IMR-90 (cell line): Measurements from ENCODE around the gene ATP10D. TPM values are rescaled to one million over a fixed set of nuclear protein-coding genes. Genes with fewer than 3 reads are reported as not detected.

Experiments used
- ATAC-seq: fragments of 200-7000 bp; cut with Tn5 transposase; 2 replicates; pipeline ENCODE4 v1.9.1; 2020; ENCODE audit warnings: low read depth, mild to moderate bottlenecking, moderate library complexity
- BruUV-seq: library from RNA; stranded (reverse); fragments of 400-500 nt; replicated peaks from 2 replicates; lab custom pipeline; 2021; lab: Mats Ljungman, UMichigan
- CTCF ChIA-PET: fragments of 300-600 bp; formaldehyde crosslinking; extraction: SDS; loops from one replicate; lab custom pipeline; 2021; ENCODE audit warnings: antibody characterized with exemption; lab: Yijun Ruan, JAX
- POLR2A ChIA-PET: fragments of 300-600 bp; sonication (Branson Sonifier 250); formaldehyde crosslinking; loops from one replicate; lab custom pipeline; 2022; ENCODE audit warnings: antibody characterized with exemption; ENCODE audit not compliant: unreplicated experiment; lab: Charles Lee
- DNase-seq: peaks from one replicate; pipeline ENCODE4 v3.0.0; 2013
- H2AFZ ChIP-seq: replicated peaks from 2 replicates; pipeline ENCODE3; 2013; ENCODE audit warnings: low read length, mild to moderate bottlenecking; ENCODE audit not compliant: poor library complexity
- H2AK5ac ChIP-seq: 2 replicates; pipeline ENCODE4 v1.6.1; 2013; ENCODE audit warnings: low read depth, low read length, inconsistent platforms
- H2AK9ac ChIP-seq: replicated peaks from 2 replicates; pipeline ENCODE3; 2013; ENCODE audit warnings: mild to moderate bottlenecking, low read depth, low read length, moderate library complexity; ENCODE audit not compliant: poor library complexity
- H2BK120ac ChIP-seq: 2 replicates; pipeline ENCODE4 v1.6.1; 2013; ENCODE audit warnings: low read depth, low read length, inconsistent platforms
- H2BK15ac ChIP-seq: 3 replicates; pipeline ENCODE4 v1.6.1; 2013; ENCODE audit warnings: low read depth, low read length, inconsistent platforms
- H2BK20ac ChIP-seq: 2 replicates; pipeline ENCODE4 v1.6.1; 2013; ENCODE audit warnings: low read depth, mild to moderate bottlenecking, inconsistent platforms, low read length, moderate library complexity
- H2BK5ac ChIP-seq: 2 replicates; pipeline ENCODE4 v1.6.1; 2013; ENCODE audit warnings: mild to moderate bottlenecking, low read depth, low read length, inconsistent platforms; ENCODE audit not compliant: poor library complexity, severe bottlenecking
- H3K14ac ChIP-seq: replicated peaks from 2 replicates; pipeline ENCODE4 v1.6.1; 2013; ENCODE audit warnings: low read depth, low read length, inconsistent platforms
- H3K18ac ChIP-seq: 2 replicates; pipeline ENCODE4 v1.6.1; 2013; ENCODE audit warnings: low read depth, low read length, control low read depth
- H3K23ac ChIP-seq: 2 replicates; pipeline ENCODE4 v1.6.1; 2013; ENCODE audit warnings: low read depth, low read length, inconsistent platforms
- H3K27ac ChIP-seq: 2 replicates; pipeline ENCODE4 v1.5.1; 2013; ENCODE audit warnings: mild to moderate bottlenecking, control low read depth, low read length; ENCODE audit not compliant: insufficient read depth
- H3K27me3 ChIP-seq: 2 replicates; pipeline ENCODE4 v1.6.1; 2013; ENCODE audit warnings: low read length; ENCODE audit not compliant: control insufficient read depth, insufficient read depth
- H3K36me3 ChIP-seq: 2 replicates; pipeline ENCODE4 v1.6.1; 2013; ENCODE audit warnings: low read length, mixed read lengths; ENCODE audit not compliant: control insufficient read depth, insufficient read depth
- H3K4ac ChIP-seq: 2 replicates; pipeline ENCODE4 v1.6.1; 2013; ENCODE audit warnings: low read depth, low read length, inconsistent platforms
- H3K4me1 ChIP-seq: 2 replicates; pipeline ENCODE4 v1.6.1; 2013; ENCODE audit warnings: low read length, mixed read lengths; ENCODE audit not compliant: control insufficient read depth, insufficient read depth
- H3K4me2 ChIP-seq: 2 replicates; pipeline ENCODE4 v1.6.1; 2013; ENCODE audit warnings: low read depth, mild to moderate bottlenecking, control low read depth, low read length, moderate library complexity
- H3K4me3 ChIP-seq: 2 replicates; pipeline ENCODE4 v1.5.1; 2013; ENCODE audit warnings: low read depth, mild to moderate bottlenecking, control low read depth, low read length, moderate library complexity; ENCODE audit not compliant: insufficient read depth
- H3K56ac ChIP-seq: 2 replicates; pipeline ENCODE4 v1.6.1; 2013; ENCODE audit warnings: low read length, inconsistent platforms; ENCODE audit not compliant: insufficient read depth; ENCODE audit errors: extremely low read depth
- H3K79me1 ChIP-seq, 2 experiments: 2 replicates each; pipeline ENCODE4 v1.6.1; 2013; ENCODE audit warnings: low read length in 2 of 2, inconsistent platforms in 1 of 2, low read depth in 1 of 2
- H3K9ac ChIP-seq: 2 replicates; pipeline ENCODE4 v1.6.1; 2013; ENCODE audit warnings: low read depth, low read length, control low read depth
- H3K9me1 ChIP-seq: 2 replicates; pipeline ENCODE4 v1.6.1; 2013; ENCODE audit warnings: low read length, inconsistent platforms; ENCODE audit not compliant: insufficient read depth
- H3K9me3 ChIP-seq: 2 replicates; pipeline ENCODE4 v1.6.1; 2013; ENCODE audit warnings: low read length; ENCODE audit not compliant: control insufficient read depth, insufficient read depth
- H4K20me1 ChIP-seq: 2 replicates; pipeline ENCODE4 v1.6.1; 2013; ENCODE audit warnings: low read length, inconsistent platforms; ENCODE audit not compliant: insufficient read depth
- H4K5ac ChIP-seq: 2 replicates; pipeline ENCODE4 v1.6.1; 2013; ENCODE audit warnings: mild to moderate bottlenecking, low read depth, low read length, control low read depth
- H4K8ac ChIP-seq, 2 experiments: 2 replicates each; pipeline ENCODE4 v1.6.1; 2013; ENCODE audit warnings: low read depth in 2 of 2, low read length in 2 of 2, control low read depth in 1 of 2, inconsistent platforms in 1 of 2
- H4K91ac ChIP-seq: 2 replicates; pipeline ENCODE4 v1.6.1; 2013; ENCODE audit warnings: low read depth, low read length, inconsistent platforms; ENCODE audit not compliant: insufficient read depth
- BHLHE40 ChIP-seq: fragments of 150-350 bp; IDR thresholded peaks from 2 replicates; pipeline ENCODE4 v1.6.1; 2016; ENCODE audit warnings: mild to moderate bottlenecking, low read depth, low read length
- CHD1 ChIP-seq: IDR thresholded peaks from 2 replicates; pipeline ENCODE4 v1.6.1; 2012; ENCODE audit warnings: low read depth, low read length, improper control_type of control experiment
- ELK1 ChIP-seq: fragments of 150-350 bp; IDR thresholded peaks from 2 replicates; pipeline ENCODE4 v1.6.1; 2016; ENCODE audit warnings: low read depth, mild to moderate bottlenecking, low read length, moderate library complexity, borderline replicate concordance
- FOS ChIP-seq: fragments of 150-350 bp; IDR thresholded peaks from 2 replicates; pipeline ENCODE4 v1.6.1; 2016; ENCODE audit warnings: low read depth, low read length
- MAFK ChIP-seq: IDR thresholded peaks from 2 replicates; pipeline ENCODE4 v1.6.1; 2012; ENCODE audit warnings: low read depth, low read length, improper control_type of control experiment
- MAZ ChIP-seq: IDR thresholded peaks from 2 replicates; pipeline ENCODE4 v1.6.1; 2012; ENCODE audit warnings: low read depth, mild to moderate bottlenecking, low read length, improper control_type of control experiment, moderate library complexity, borderline replicate concordance
- MXI1 ChIP-seq: IDR thresholded peaks from 2 replicates; pipeline ENCODE4 v1.6.1; 2012; ENCODE audit warnings: low read depth, mild to moderate bottlenecking, low read length, moderate library complexity, borderline replicate concordance
- NFE2L2 ChIP-seq: fragments of 150-350 bp; IDR thresholded peaks from 2 replicates; pipeline ENCODE4 v1.6.1; 2016; ENCODE audit warnings: low read depth, mild to moderate bottlenecking, low read length
- POLR2A ChIP-seq: IDR thresholded peaks from 2 replicates; pipeline ENCODE4 v1.6.1; 2012; ENCODE audit warnings: mild to moderate bottlenecking, low read depth, low read length
- RCOR1 ChIP-seq: IDR thresholded peaks from 2 replicates; pipeline ENCODE4 v1.6.1; 2012; ENCODE audit warnings: mild to moderate bottlenecking, low read length, improper control_type of control experiment; ENCODE audit not compliant: insufficient replicate concordance
- RFX5 ChIP-seq: IDR thresholded peaks from 2 replicates; pipeline ENCODE4 v1.8.0; 2012; ENCODE audit warnings: low read depth, mild to moderate bottlenecking, low read length, moderate library complexity
- SMC3 ChIP-seq: fragments of 150-350 bp; IDR thresholded peaks from 2 replicates; pipeline ENCODE4 v1.6.1; 2016; ENCODE audit warnings: low read depth, mild to moderate bottlenecking, antibody characterized with exemption, low read length, moderate library complexity
- USF2 ChIP-seq: fragments of 150-350 bp; IDR thresholded peaks from 2 replicates; pipeline ENCODE4 v1.6.1; 2017; ENCODE audit warnings: mild to moderate bottlenecking, antibody characterized with exemption, low read length, low read depth
- WGBS, 2 experiments: methylation state at CpG; one replicate each; pipeline versions ENCODE4 v1.1.5 to v1.1.7; 2013; ENCODE audit warnings: missing lambda C conversion rate in 2 of 2; ENCODE audit not compliant: insufficient read length in 1 of 2; ENCODE audit errors: extremely low coverage in 2 of 2; 5-methylcytosine and 5-hydroxymethylcytosine counted together
- dilution Hi-C: fragments of 300-500 bp; cut with HindIII; formaldehyde crosslinking; loops from one replicate; pipeline ENCODE4 v1.14.3; 2018; ENCODE audit warnings: low sequenced_read_pairs; ENCODE audit not compliant: unreplicated experiment
- in situ Hi-C: fragments of 300-500 bp; cut with MboI; formaldehyde crosslinking; loops from 3 replicates; pipeline ENCODE4 v1.14.3; 2019; ENCODE audit warnings: low sequenced_read_pairs, inconsistent platforms, mixed read lengths
- intact Hi-C: fragments of 100-400 bp; cut with micrococcal nuclease; formaldehyde crosslinking; loops from 2 replicates; pipeline ENCODE4 v1.10.0; 2022
- polyA plus RNA-seq, 3 experiments: library from polyadenylated mRNA; depleted of rRNA; stranded (reverse); fragments of >200 nt; gene quantifications; 2 replicates each; pipeline ENCODE4 v1.2.3, GENCODE V29; 2012; ENCODE audit warnings: low replicate concordance in 1 of 3
- total RNA-seq: library from RNA; depleted of rRNA; stranded (reverse); fragments of >200 nt; gene quantifications from 2 replicates; pipeline ENCODE4 v1.2.3, GENCODE V29; 2012

The ATP10D gene
- total and polyA plus RNA-seq, 2 of the 4 experiments (the other 2 are of a cell fraction) = 28.9 to 135 TPM

DNA sequence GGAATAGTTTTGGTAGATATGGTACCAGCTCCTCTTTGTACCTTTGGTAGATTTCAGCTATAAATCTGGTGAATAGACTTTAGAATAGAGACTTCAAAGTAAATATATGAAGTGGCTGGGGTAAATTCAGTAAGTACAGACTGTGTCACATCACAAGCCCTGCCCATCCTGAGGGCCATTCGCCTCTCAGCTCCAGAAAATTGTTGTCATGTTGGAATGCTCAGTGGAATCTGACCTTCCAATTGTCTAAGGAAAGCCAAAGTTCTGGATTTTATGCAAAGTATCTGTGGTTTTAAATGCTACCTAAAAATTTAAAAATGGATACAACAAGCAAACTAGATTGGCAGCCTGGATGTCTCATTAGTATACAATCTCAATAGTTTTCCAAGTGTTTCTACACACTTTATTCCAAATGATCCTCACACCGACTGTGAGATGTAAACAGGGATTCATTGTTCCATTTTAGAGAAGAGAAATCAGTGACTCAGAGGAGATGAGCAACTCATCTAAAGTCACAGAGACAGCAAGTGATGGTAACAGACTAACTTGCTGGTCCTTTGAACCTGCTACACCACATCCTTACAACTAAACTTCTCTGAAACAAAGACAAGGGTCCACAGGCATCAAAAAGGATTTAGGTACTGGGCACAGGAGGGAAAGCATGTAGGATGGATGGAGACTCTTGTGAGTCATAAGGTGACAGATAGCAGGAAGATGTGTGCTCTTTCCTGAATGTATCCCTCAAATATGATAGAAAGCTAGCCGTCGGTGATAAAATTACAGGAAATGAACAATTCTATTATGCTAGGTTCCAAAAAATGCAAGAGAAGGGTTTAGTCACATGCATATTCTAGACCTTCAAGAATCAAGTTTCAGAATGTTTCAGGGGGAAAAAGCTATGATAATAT lies 127.3 kb downstream of the ATP10D start:
- peak overlapping the region in 1 of 2 experiments; percentile 18; a peak in 2 of 4 replicates for H4K8ac ChIP-seq
- no peaks in the 10 kb centered on the region for H3K36me3 ChIP-seq
- 0 out of 2 replicates have a peak overlapping the region, but pooled peaks have one; percentile 4 for H2AK5ac ChIP-seq
- peak; percentile 40; the same call in 1 of the 2 replicates for ATAC-seq
- no peaks in the 10 kb centered on the region for H3K27me3 ChIP-seq
- H2BK20ac ChIP-seq = peak overlapping the region; percentile 36; the same call in 1 of the 2 replicates
- H3K9me1 ChIP-seq = no peaks in the 10 kb centered on the region
- H3K4me3 ChIP-seq = no peak overlapping the region
- H2BK5ac ChIP-seq = peak overlapping the region; percentile 31
- H3K4me2 ChIP-seq = no peak overlapping the region; the same call in 1 of the 2 replicates
- ChIA-PET POLR2A (no interaction called here), CTCF (no interaction called here)
- H2BK120ac ChIP-seq = peak overlapping the region; percentile 45; the same call in 1 of the 2 replicates
- peaks cover 2% of the 10 kb centered on the region for H3K4me1 ChIP-seq
- intact Hi-C loops = no loop called here
- H2AK9ac ChIP-seq = no peak overlapping the region
- no peaks in the 10 kb centered on the region for H3K9me3 ChIP-seq
- H3K56ac ChIP-seq = no peak overlapping the region
- peak; percentile 66 for DNase-seq
- BruUV-seq = no TSS peak
- WGBS, 2 experiments = no CpG with 5 or more reads among the region's 4 CpGs
- no peak overlapping the region for H3K18ac ChIP-seq
- H3K79me1 ChIP-seq = no peaks in the 10 kb centered on the region
- dilution Hi-C loops = no loop called here
- H2AFZ ChIP-seq = no peak overlapping the region
- H3K23ac ChIP-seq = no peak overlapping the region; the same call in 1 of the 2 replicates
- in situ Hi-C loops = no loop called here
- H2BK15ac ChIP-seq = 0 out of 3 replicates have a peak overlapping the region, but pooled peaks have one; percentile 29
- H4K5ac ChIP-seq = no peak overlapping the region
- no peaks in the 10 kb centered on the region for H4K20me1 ChIP-seq
- H3K9ac ChIP-seq = no peak overlapping the region
- no peak overlapping the region for H3K27ac ChIP-seq
- H3K14ac ChIP-seq = peak overlapping the region; percentile 23; the same call in 1 of the 2 replicates
- no peak overlapping the region for H3K4ac ChIP-seq
- H4K91ac ChIP-seq = no peak overlapping the region
- no peak for TF ChIP-seq ELK1
- TF ChIP-seq BHLHE40 = no peak
- no peak for TF ChIP-seq FOS
- no peak for TF ChIP-seq MAFK
- TF ChIP-seq POLR2A = no peak
- TF ChIP-seq MXI1 = no peak
- TF ChIP-seq RCOR1 = no peak
- TF ChIP-seq MAZ = no peak
- no peak for TF ChIP-seq CHD1
- no peak for TF ChIP-seq NFE2L2
- no peak for TF ChIP-seq RFX5
- no peak for TF ChIP-seq USF2
- TF ChIP-seq SMC3 = no peak
